Islet precursor cell (in vitro differentiated cells): ENCODE measurements around the gene USP25.

ENCODE experiments used
- DNase-seq: peaks from one replicate; pipeline ENCODE4 v3.0.0-alpha.2; 2018

The USP25 gene

GRCh38 chr21:15872236-15872635, 142.5 kb downstream of the USP25 start:
- DNase-seq: no peak

- DNase-seq: no peak
Measured at GRCh38 chr21:15874615-15875014, 144.8 kb downstream of the USP25 start.

- no peak for DNase-seq
Measured at GRCh38 chr21:15875286-15875685, 145.5 kb downstream of the USP25 start.

DNA sequence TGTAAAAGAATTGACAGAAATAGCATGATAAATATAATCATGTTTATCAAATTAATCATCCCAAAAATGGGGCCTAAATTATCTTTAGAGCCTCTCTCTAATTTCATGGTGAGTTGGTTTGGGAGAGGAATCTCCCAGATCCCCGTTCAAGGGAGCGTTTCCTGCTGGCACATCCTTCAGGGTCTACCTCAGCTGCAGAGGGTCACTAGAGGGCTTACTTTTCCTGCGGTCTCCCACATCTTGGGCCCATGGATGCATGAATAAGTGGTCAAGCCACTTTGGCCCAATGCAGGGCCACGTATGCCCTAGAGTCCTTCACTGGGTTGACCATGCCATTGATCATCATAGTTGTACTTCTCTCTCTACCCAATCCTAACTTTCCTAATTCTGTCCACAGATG, 164.1 kb downstream of the USP25 start:
- no peak for DNase-seq

DNA sequence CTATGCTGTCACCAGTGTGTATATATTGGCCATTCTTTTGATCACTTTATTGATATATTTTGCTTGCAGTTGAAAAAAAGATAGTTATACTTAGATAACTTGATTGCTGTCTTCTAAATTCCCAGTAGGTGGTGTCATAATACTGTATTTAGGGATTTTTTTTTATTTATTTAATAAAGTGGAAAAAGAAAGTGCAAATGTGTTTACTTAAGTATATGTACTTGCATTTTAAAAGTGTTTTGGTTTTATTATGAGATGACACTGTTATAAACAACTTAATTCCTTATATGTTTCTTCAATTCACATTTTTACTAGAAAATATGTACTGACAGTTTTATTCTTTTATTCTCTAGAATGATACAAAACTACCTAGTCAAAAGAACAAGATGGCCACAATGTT, 164.8 kb downstream of the USP25 start:
- DNase-seq: no peak

DNA sequence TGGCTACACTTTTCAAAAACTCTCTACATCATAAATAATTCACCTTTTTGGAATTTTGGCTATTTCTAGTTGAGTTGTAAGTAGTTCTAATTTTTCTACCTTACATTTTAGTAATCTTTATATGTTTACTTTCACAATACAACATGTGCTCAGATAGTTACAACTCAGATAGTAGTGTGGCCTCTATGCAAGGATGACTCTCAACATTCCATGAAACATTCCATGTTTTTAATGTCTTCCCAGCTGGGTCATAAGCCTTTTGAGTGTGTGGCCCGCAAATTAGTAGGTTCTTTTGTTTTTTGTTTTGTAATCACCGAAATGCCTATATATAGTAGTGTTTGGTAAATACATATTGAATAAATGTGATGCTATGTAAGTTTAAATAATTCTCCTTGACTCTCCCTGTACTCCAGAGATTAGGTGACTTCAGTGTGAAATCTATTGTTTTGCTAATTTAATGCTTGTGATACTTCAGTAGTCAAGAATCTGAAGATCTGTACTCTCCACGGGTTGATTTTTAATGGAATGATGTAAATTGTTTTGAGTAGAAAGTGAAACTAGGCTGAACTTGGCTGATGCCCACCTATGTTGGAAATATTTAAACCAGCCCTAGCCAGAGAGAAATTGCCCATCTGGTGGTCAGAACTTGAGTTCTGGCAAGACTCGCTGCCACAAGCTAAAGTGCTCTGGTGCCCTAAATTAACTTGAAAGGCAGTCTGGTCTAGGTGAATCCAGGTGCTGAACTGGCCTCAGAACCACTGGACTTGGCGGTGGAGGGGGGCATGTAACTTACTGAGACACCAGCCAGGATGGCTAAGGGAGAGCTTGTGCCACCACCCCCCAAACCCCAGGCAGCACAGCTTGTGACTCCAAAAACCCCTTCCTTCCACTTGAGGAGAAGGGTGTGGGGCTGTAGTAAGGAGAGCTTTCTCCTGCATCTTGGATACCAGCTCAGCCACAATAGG, 165.6 kb downstream of the USP25 start:
- no peak for DNase-seq

DNA sequence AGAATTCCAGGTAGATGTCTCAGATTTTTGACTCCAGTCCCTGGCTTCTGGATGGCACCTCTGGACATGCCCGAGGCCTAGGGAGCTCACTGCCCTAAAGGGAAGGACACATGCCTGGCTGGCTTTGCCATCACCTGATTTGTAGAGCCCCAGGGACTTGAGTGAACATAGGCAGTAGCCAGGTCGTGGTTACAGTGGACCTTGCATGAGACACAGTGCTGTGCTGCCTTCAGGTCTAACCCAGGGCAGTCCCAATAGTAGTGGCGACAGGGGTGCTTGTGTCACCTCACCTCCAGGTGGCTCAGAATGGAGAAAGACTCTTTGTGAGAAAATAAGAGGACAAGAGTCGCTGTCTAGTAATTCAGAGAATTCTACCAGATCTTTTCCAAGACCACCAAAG, 166.7 kb downstream of the USP25 start:
- peak; percentile 50 for DNase-seq

DNA sequence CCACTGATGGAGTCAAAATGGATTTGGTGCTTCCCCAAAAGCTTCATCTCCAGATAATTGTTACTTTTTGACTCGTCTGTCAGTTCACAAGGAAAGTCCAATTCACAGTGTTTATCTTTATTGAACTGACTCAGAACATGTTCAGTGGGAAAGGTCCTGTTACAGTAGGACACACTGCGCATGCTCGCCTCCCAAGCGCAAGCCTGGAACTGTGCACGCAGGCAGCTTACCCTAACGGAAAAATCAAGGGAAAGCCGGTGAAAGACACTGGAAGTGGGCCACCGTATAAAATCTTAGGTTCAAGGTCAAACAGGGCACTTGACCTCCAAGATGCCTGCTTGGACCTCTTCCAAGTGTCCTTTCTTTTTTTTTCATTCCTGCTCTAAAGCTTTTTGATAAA, 174.6 kb downstream of the USP25 start:
- no peak for DNase-seq

- DNase-seq: no peak
Measured at GRCh38 chr21:15908187-15908586, 178.4 kb downstream of the USP25 start.

GRCh38 chr21:15928196-15928595, 198.4 kb downstream of the USP25 start:
- no peak for DNase-seq

DNA sequence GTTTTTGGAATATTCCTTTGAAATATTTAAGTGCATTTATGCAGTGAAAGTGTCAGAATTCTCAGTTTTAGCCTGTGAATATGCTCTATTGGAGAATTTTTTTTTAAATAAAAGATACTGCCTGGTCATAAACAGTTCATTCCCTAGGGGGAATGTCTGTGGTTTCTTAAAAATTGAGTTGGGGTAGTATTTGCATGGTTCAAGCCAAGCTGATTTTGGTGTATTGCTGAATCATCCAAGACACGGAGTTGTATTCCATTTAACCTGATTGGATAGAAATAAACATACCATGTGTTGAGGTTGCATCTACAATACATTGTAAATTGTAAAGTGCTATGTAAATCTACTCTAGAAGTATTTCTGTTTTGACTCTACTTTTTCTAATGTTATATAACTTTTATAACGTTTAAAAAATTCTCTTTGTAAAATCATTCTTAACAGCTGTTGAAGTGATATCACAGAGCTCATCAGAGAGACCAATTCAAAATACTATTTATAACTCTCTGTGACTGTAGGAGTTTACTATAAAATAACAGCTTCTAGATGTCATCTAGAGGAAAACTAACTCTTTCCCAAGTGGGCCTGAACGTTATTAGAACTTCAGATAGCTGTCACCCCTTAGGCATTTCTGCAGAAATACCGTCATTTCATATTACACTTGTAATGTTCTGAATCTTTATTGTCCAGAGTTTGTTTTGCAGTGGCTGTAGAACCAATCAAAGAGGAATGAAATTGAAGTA, 199.1 kb downstream of the USP25 start:
- no peak for DNase-seq

DNA sequence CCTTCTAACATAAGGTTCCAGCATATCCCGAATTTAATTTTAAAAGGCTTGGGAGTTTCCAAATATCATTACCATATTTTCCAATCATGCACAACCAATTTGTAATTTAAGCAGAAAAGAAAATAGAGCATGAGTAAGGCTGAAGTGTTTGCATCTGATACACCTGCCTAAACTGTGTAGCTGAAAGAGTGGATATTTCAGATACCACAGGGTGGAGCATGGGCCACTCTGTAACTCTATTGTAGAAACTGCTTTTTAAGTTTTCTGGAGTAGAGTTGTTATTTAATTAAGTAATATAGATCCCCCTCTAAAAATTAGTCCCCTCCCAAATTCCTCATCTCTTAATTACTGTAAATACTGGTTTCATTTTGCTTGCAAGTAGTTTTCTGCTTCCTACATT, 199.8 kb downstream of the USP25 start:
- DNase-seq: no peak
